Measurements from ENCODE around the gene ACTL7A.

- no peak for TF ChIP-seq POLR2A (IDR thresholded peaks at IDR 0.05)
- TF ChIP-seq, protein P1, sequence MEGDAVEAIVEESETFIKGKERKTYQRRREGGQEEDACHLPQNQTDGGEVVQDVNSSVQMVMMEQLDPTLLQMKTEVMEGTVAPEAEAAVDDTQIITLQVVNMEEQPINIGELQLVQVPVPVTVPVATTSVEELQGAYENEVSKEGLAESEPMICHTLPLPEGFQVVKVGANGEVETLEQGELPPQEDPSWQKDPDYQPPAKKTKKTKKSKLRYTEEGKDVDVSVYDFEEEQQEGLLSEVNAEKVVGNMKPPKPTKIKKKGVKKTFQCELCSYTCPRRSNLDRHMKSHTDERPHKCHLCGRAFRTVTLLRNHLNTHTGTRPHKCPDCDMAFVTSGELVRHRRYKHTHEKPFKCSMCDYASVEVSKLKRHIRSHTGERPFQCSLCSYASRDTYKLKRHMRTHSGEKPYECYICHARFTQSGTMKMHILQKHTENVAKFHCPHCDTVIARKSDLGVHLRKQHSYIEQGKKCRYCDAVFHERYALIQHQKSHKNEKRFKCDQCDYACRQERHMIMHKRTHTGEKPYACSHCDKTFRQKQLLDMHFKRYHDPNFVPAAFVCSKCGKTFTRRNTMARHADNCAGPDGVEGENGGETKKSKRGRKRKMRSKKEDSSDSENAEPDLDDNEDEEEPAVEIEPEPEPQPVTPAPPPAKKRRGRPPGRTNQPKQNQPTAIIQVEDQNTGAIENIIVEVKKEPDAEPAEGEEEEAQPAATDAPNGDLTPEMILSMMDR (IDR thresholded peaks at IDR 0.05) = no peak
Observed at GRCh38 chr9:108855529-108855886, 6.6 kb upstream of the ACTL7A start.

Measured in lower leg skin (tissue), 3 donors.